K562 (cell line): ENCODE data around the gene SMURF1. TPM values are rescaled to one million over a fixed set of nuclear protein-coding genes. Genes with fewer than 3 reads are reported as not detected.

Experiments
- ATAC-seq: fragments of 200-7000 bp; cut with Tn5 transposase; 3 replicates; pipeline ENCODE4 v1.9.1; 2020; ENCODE audit warnings: moderate library complexity
- BruUV-seq: library from RNA; stranded (reverse); fragments of 400-500 nt; replicated peaks from 2 replicates; lab custom pipeline; 2021; lab: Mats Ljungman, UMichigan
- CTCF ChIA-PET: fragments of 300-600 bp; formaldehyde crosslinking; extraction: SDS; loops from one replicate; lab custom pipeline; 2021; ENCODE audit warnings: low intra/inter-chr PET ratio; lab: Yijun Ruan, JAX
- POLR2A ChIA-PET: fragments of 300-600, 350-650 bp; sonication (Branson Sonifier 250); formaldehyde crosslinking; extraction: SDS; loops from one replicate; lab custom pipeline; 2021; ENCODE audit warnings: antibody characterized with exemption, inconsistent platforms; lab: Yijun Ruan, JAX
- DNase-seq, 4 experiments: peaks; one replicate each; pipeline versions ENCODE4 v3.0.0 to v3.0.0-alpha.2; 2011 to 2018; ENCODE audit warnings: low spot score in 3 of 4, mixed read lengths in 3 of 4; ENCODE audit errors: extremely low read depth in 1 of 4
- FAIRE-seq: peaks from 2 replicates; lab custom pipeline; 2011; peaks lifted over from hg19 to GRCh38; lab: Jason Lieb, UNC
- H2AFZ ChIP-seq: 2 replicates; pipeline ENCODE4 v1.6.0; 2011; ENCODE audit warnings: low read depth, low read length, control low read depth, inconsistent platforms
- H3K27ac ChIP-seq: fragments of 200-600 bp; 3 replicates; pipeline ENCODE4 v1.8.0; 2011; ENCODE audit warnings: low read depth, mild to moderate bottlenecking, control low read depth, inconsistent platforms, low read length, moderate library complexity, mixed read lengths; ENCODE audit errors: extremely low read depth
- H3K27me3 ChIP-seq, 2 experiments: fragments of 300-600 bp in 1 of 2; 2 replicates in 1 of 2; 3 replicates in 1 of 2; pipeline versions ENCODE4 v1.6.0 to v1.8.0; 2011; ENCODE audit warnings: inconsistent platforms in 2 of 2, low read length in 2 of 2, mild to moderate bottlenecking in 1 of 2, mixed read lengths in 1 of 2, moderate library complexity in 1 of 2; ENCODE audit not compliant: control insufficient read depth in 2 of 2, insufficient read depth in 2 of 2
- H3K36me3 ChIP-seq: fragments of 300-600 bp; 3 replicates; pipeline ENCODE4 v1.8.0; 2011; ENCODE audit warnings: mild to moderate bottlenecking, low read length, inconsistent platforms; ENCODE audit not compliant: control insufficient read depth, insufficient read depth
- H3K4me1 ChIP-seq, 2 experiments: fragments of 200-600 bp in 1 of 2; replicated peaks in 1 of 2; 2 replicates in 1 of 2; 3 replicates in 1 of 2; pipeline versions ENCODE4 v1.5.1 to v1.8.0; 2011; ENCODE audit warnings: inconsistent platforms in 2 of 2, low read length in 2 of 2, mild to moderate bottlenecking in 1 of 2, mixed read lengths in 1 of 2, moderate library complexity in 1 of 2; ENCODE audit not compliant: control insufficient read depth in 2 of 2, insufficient read depth in 2 of 2
- H3K4me2 ChIP-seq: 2 replicates; pipeline ENCODE4 v1.6.1; 2011; ENCODE audit warnings: low read length, control low read depth, inconsistent platforms, mixed read lengths; ENCODE audit not compliant: insufficient read depth
- H3K4me3 ChIP-seq: fragments of 200-600 bp; sonication (generic), shearing (Covaris generic); 2 replicates; pipeline ENCODE4 v1.5.1; 2016; ENCODE audit warnings: control low read depth, inconsistent platforms
- H3K79me2 ChIP-seq: fragments of 200-600 bp; 3 replicates; pipeline ENCODE4 v1.8.0; 2011; ENCODE audit warnings: low read length, inconsistent platforms; ENCODE audit not compliant: control insufficient read depth, insufficient read depth
- H3K9ac ChIP-seq, 2 experiments: 2 replicates each; pipeline versions ENCODE4 v1.6.0 to v1.6.1; 2011; ENCODE audit warnings: low read depth in 2 of 2, low read length in 2 of 2, control low read depth in 1 of 2, inconsistent platforms in 1 of 2, mild to moderate bottlenecking in 1 of 2, mixed read lengths in 1 of 2; ENCODE audit not compliant: insufficient read depth in 1 of 2
- H3K9me1 ChIP-seq: one replicate; pipeline ENCODE4 v1.6.0; 2011; ENCODE audit warnings: inconsistent platforms, mild to moderate bottlenecking, low read length, moderate library complexity; ENCODE audit not compliant: control insufficient read depth, insufficient read depth
- H3K9me3 ChIP-seq: replicated peaks from 2 replicates; pipeline ENCODE4 v1.5.1; 2011; ENCODE audit warnings: low read depth, low read length, inconsistent platforms; ENCODE audit not compliant: control insufficient read depth, insufficient read depth
- H4K20me1 ChIP-seq: replicated peaks from 2 replicates; pipeline ENCODE4 v1.6.1; 2011; ENCODE audit warnings: low read length, inconsistent platforms, mixed read lengths; ENCODE audit not compliant: control insufficient read depth, insufficient read depth
- ARNT ChIP-seq, 2 experiments: fragments of 450-650 bp; IDR thresholded peaks; 2 replicates each; pipeline ENCODE4 v1.6.1; 2016; ENCODE audit warnings: mild to moderate bottlenecking in 1 of 2
- CC2D1A ChIP-seq: fragments of 450-650 bp; IDR thresholded peaks from 2 replicates; pipeline ENCODE4 v1.6.1; 2017; ENCODE audit warnings: mild to moderate bottlenecking
- CSDE1 ChIP-seq, 2 experiments: fragments of 450-650 bp; IDR thresholded peaks; 2 replicates each; pipeline ENCODE4 v1.6.1; 2016; ENCODE audit warnings: mild to moderate bottlenecking in 1 of 2
- CXXC5 ChIP-seq: fragments of 250-450 bp; sonication (Bioruptor Pico); IDR thresholded peaks from 2 replicates; pipeline ENCODE4 v1.8.0; 2022; ENCODE audit warnings: inconsistent platforms, mild to moderate bottlenecking, moderate library complexity
- KLF16 ChIP-seq: IDR thresholded peaks from 2 replicates; pipeline ENCODE4 v1.6.1; 2016; ENCODE audit warnings: antibody characterized with exemption
- PML ChIP-seq: IDR thresholded peaks from 2 replicates; pipeline ENCODE4 v1.6.1; 2012; ENCODE audit warnings: low read length, inconsistent platforms
- RBM34 ChIP-seq: fragments of 200-400 bp; formaldehyde crosslinking; IDR thresholded peaks from 2 replicates; pipeline ENCODE4 v1.6.1; 2018; ENCODE audit warnings: low read length, borderline replicate concordance; ENCODE audit not compliant: insufficient read depth
- RNF2 ChIP-seq: sonication (generic); IDR thresholded peaks from 2 replicates; pipeline ENCODE4 v1.6.1; 2016
- SIN3A ChIP-seq, 2 experiments: fragments of 150-350 bp in 1 of 2; IDR thresholded peaks; 2 replicates each; pipeline ENCODE4 v1.6.1; 2011 to 2016; ENCODE audit warnings: borderline replicate concordance in 2 of 2, low read depth in 2 of 2, low read length in 2 of 2, mild to moderate bottlenecking in 2 of 2, moderate library complexity in 2 of 2; ENCODE audit not compliant: control insufficient read depth in 1 of 2
- SRF ChIP-seq, 2 experiments: fragments of 250-450, 450-650 bp in 1 of 2; sonication (Bioruptor Pico) in 1 of 2; sonication (generic) in 1 of 2; formaldehyde crosslinking; IDR thresholded peaks; 2 replicates each; pipeline versions ENCODE4 v1.5.0 to v1.5.1; 2020 to 2022; ENCODE audit warnings: mild to moderate bottlenecking in 1 of 2, missing genetic modification reagents in 1 of 2
- SRSF9 ChIP-seq: fragments of 200-400 bp; formaldehyde crosslinking; IDR thresholded peaks from 2 replicates; pipeline ENCODE4 v1.6.1; 2017; ENCODE audit warnings: low read depth, low read length, borderline replicate concordance
- ZNF77 ChIP-seq: fragments of 250-450 bp; sonication (Bioruptor Pico); IDR thresholded peaks from 2 replicates; pipeline ENCODE4 v1.5.0; 2020
- WGBS: fragments of 100-300 bp; shearing (Covaris generic); methylation state at CpG from one replicate; pipeline ENCODE4 v1.1.6; 2016; ENCODE audit warnings: low coverage, mixed read lengths; ENCODE audit not compliant: insufficient coverage; ENCODE audit errors: missing lambda C conversion rate; 5-methylcytosine and 5-hydroxymethylcytosine counted together
- in situ Hi-C: fragments of 300-500 bp; cut with MboI; formaldehyde crosslinking; loops from 4 replicates; pipeline ENCODE4 v1.15.0; 2018; ENCODE audit warnings: inconsistent platforms, mixed read lengths
- intact Hi-C: fragments of 100-400 bp; cut with micrococcal nuclease; formaldehyde crosslinking; loops from 2 replicates; pipeline ENCODE4 v1.14.2; 2022
- polyA plus RNA-seq, 8 experiments: library from polyadenylated mRNA; depleted of rRNA in 4 of 8; stranded (reverse) in 5 of 8; unstranded in 3 of 8; fragments of >200 nt; fragmentation: Nextera tagmentation in 2 of 8; fragmentation: Illumina TruSeq in 1 of 8; extraction: Ambion mirVana in 2 of 8; extraction: Trizol in 1 of 8; gene quantifications; 2 replicates each; pipeline versions ENCODE4 v1.2.1 to v1.2.3, GENCODE V29; 2011 to 2014; ENCODE audit warnings: inconsistent platforms in 1 of 8, missing spikeins in 1 of 8
- total RNA-seq, 7 experiments: library from RNA; depleted of rRNA in 6 of 7; stranded (reverse); fragments of >200 nt in 6 of 7; fragmentation: Illumina TruSeq in 2 of 7; extraction: Trizol in 2 of 7; gene quantifications; 2 replicates each; pipeline versions ENCODE4 v1.2.1 to v1.2.3, GENCODE V29; 2011 to 2021; ENCODE audit warnings: low replicate concordance in 1 of 7
- TF ChIP-seq, protein P1 (sequence below): sonication (generic); formaldehyde crosslinking; IDR thresholded peaks from 2 replicates; pipeline ENCODE4 v1.9.0; 2022; ENCODE audit warnings: mild to moderate bottlenecking, missing genetic modification reagents

The SMURF1 gene
- total and polyA plus RNA-seq, 9 of the 15 experiments (the other 6 are each of a cell fraction or from before 2014, with no cell fraction given) = 1.0 to 20.1 (median 12.6) TPM

GRCh38 chr7:99108613-99109012 lies 35.3 kb downstream of the SMURF1 start:
- H3K4me3 ChIP-seq = no peak overlapping the region
- peaks cover 5 to 9% of the 10 kb centered on the region in 2 experiments; a peak in 2 of 5 replicates for H3K4me1 ChIP-seq
- H3K27me3 ChIP-seq = no peaks in the 10 kb centered on the region
- ATAC-seq (no peak), DNase-seq (no peak)
- H3K27ac ChIP-seq = no peak overlapping the region
- intact Hi-C loops = no loop called here
- peaks cover 70% of the 10 kb centered on the region for H3K79me2 ChIP-seq
- TF ChIP-seq SRSF9 (no peak), KLF16 (no peak), ARNT (IDR thresholded peaks at IDR 0.05) (no peak), ZNF77 (CRISPR knock-in tag) (no peak), CXXC5 (CRISPR knock-in tag) (no peak), SRF (CRISPR knock-in tag; IDR thresholded peaks at IDR 0.05) (no peak), RBM34 (no peak), RNF2 (no peak), SIN3A (IDR thresholded peaks at IDR 0.05; ENCODE audit: borderline replicate concordance in 2 of 2, control insufficient read depth in 1 of 2, low read depth in 2 of 2, low read length in 2 of 2) (no peak), CSDE1 (IDR thresholded peaks at IDR 0.05) (no peak), PML (no peak), CC2D1A (no peak)
- TF ChIP-seq, protein P1, sequence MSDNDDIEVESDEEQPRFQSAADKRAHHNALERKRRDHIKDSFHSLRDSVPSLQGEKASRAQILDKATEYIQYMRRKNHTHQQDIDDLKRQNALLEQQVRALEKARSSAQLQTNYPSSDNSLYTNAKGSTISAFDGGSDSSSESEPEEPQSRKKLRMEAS (CRISPR knock-in tag) = no peak
- TF ChIP-seq, all 486 proteins: peak for 0
- ChIA-PET POLR2A (no interaction called here), CTCF (no interaction called here)
- 84% methylated on average over 4 of the region's 4 CpGs for WGBS
- no peak for FAIRE-seq
- peaks cover 4% of the 10 kb centered on the region for H3K9me1 ChIP-seq
- H3K9ac ChIP-seq = no peak overlapping the region
- H4K20me1 ChIP-seq = peaks cover 2% of the 10 kb centered on the region; the same call in 1 of the 2 replicates
- no peak overlapping the region for H3K4me2 ChIP-seq
- in situ Hi-C loops = no loop called here
- no peaks in the 10 kb centered on the region for H3K9me3 ChIP-seq
- no peak overlapping the region for H2AFZ ChIP-seq
- no TSS peak for BruUV-seq
- peaks cover 2% of the 10 kb centered on the region; the same call in 1 of the 3 replicates for H3K36me3 ChIP-seq
